Measurements from ENCODE around the gene ABCG1. TPM values are rescaled to one million over a fixed set of nuclear protein-coding genes. Genes with fewer than 3 reads are reported as not detected.

The ABCG1 gene
- total and polyA plus RNA-seq, 2 experiments from 2014 or later, result 8.4 to 10.7 TPM

GRCh38 chr21:42277593-42277992 is 58.7 kb downstream of the ABCG1 start:
- Histone ChIP-seq H3K4me2 (no peak overlapping the region), H3K4me1 (ENCODE audit: insufficient read depth) (no peaks in the 10 kb centered on the region), H3K9me3 (ENCODE audit: low read depth) (no peaks in the 10 kb centered on the region), H2AFZ (no peak overlapping the region), H3K36me3 (replicated peaks; ENCODE audit: insufficient read depth, low read depth) (no peaks in the 10 kb centered on the region), H3K27me3 (no peaks in the 10 kb centered on the region), H4K20me1 (ENCODE audit: insufficient read depth, poor library complexity, severe bottlenecking) (no peaks in the 10 kb centered on the region), H3K27ac (no peak overlapping the region), H3K9me2 (replicated peaks; ENCODE audit: insufficient read depth) (no peaks in the 10 kb centered on the region), H3K79me2 (no peaks in the 10 kb centered on the region), H3K4me3 (no peak overlapping the region)
- WGBS (ENCODE audit: low lambda C conversion rate, missing lambda C conversion rate), result 93% methylated on average over 4 of the region's 4 CpGs
- TF ChIP-seq EZH2 (IDR thresholded peaks at IDR 0.05; ENCODE audit: borderline replicate concordance) (no peak), EZH2phosphoT487 (IDR thresholded peaks at IDR 0.05; ENCODE audit: low read depth, severe bottlenecking, unreplicated experiment) (no peak), CTCF (IDR thresholded peaks at IDR 0.05; ENCODE audit: poor library complexity) (no peak)
- DNase-seq (ENCODE audit: low spot score), result no peak

- H3K79me2 ChIP-seq, result no peaks in the 10 kb centered on the region
- WGBS (ENCODE audit: low lambda C conversion rate, missing lambda C conversion rate), result 94% methylated on average over 17 of the region's 19 CpGs
- no peak for DNase-seq (ENCODE audit: low spot score)
These were observed 59.7 kb downstream of the ABCG1 start for GRCh38 chr21:42278451-42279149.

GRCh38 chr21:42279341-42279871 is 60.5 kb downstream of the ABCG1 start:
- no peaks in the 10 kb centered on the region for H3K4me1 ChIP-seq (ENCODE audit: insufficient read depth)
- no peak for DNase-seq (ENCODE audit: low spot score)
- no peaks in the 10 kb centered on the region for H3K36me3 ChIP-seq (replicated peaks; ENCODE audit: insufficient read depth, low read depth)
- H3K4me2 ChIP-seq, result no peak overlapping the region
- no peaks in the 10 kb centered on the region for H4K20me1 ChIP-seq (ENCODE audit: insufficient read depth, poor library complexity, severe bottlenecking)
- H3K27me3 ChIP-seq, result no peaks in the 10 kb centered on the region
- H3K9me3 ChIP-seq (ENCODE audit: low read depth), result no peaks in the 10 kb centered on the region
- H3K79me2 ChIP-seq, result no peaks in the 10 kb centered on the region
- H3K27ac ChIP-seq, result no peak overlapping the region
- TF ChIP-seq CTCF (IDR thresholded peaks at IDR 0.05; ENCODE audit: poor library complexity) (no peak), EZH2 (IDR thresholded peaks at IDR 0.05; ENCODE audit: borderline replicate concordance) (no peak), EZH2phosphoT487 (IDR thresholded peaks at IDR 0.05; ENCODE audit: low read depth, severe bottlenecking, unreplicated experiment) (no peak)
- H3K4me3 ChIP-seq, result no peak overlapping the region
- WGBS (ENCODE audit: low lambda C conversion rate, missing lambda C conversion rate), result 92% methylated on average over 17 of the region's 20 CpGs
- H3K9me2 ChIP-seq (replicated peaks; ENCODE audit: insufficient read depth), result no peaks in the 10 kb centered on the region
- no peak overlapping the region for H2AFZ ChIP-seq

More at GRCh38 chr21:42278451-42279149, 59.7 kb downstream of the ABCG1 start:
- Histone ChIP-seq H3K4me1 (ENCODE audit: insufficient read depth) (no peaks in the 10 kb centered on the region), H3K9me3 (ENCODE audit: low read depth) (no peaks in the 10 kb centered on the region), H2AFZ (no peak overlapping the region), H4K20me1 (ENCODE audit: insufficient read depth, poor library complexity, severe bottlenecking) (no peaks in the 10 kb centered on the region), H3K9me2 (replicated peaks; ENCODE audit: insufficient read depth) (no peaks in the 10 kb centered on the region), H3K4me2 (no peak overlapping the region), H3K27ac (no peak overlapping the region), H3K27me3 (no peaks in the 10 kb centered on the region), H3K4me3 (no peak overlapping the region), H3K36me3 (replicated peaks; ENCODE audit: insufficient read depth, low read depth) (no peaks in the 10 kb centered on the region)
- TF ChIP-seq CTCF (IDR thresholded peaks at IDR 0.05; ENCODE audit: poor library complexity) (no peak), EZH2 (IDR thresholded peaks at IDR 0.05; ENCODE audit: borderline replicate concordance) (no peak), EZH2phosphoT487 (IDR thresholded peaks at IDR 0.05; ENCODE audit: low read depth, severe bottlenecking, unreplicated experiment) (no peak)
